Transverse colon (tissue), 4 donors: ENCODE results near the gene GALNT2. TPM values are rescaled to one million over a fixed set of nuclear protein-coding genes. Genes with fewer than 3 reads are reported as not detected.

Source experiments
- DNase-seq: peaks from one replicate; pipeline ENCODE4 v3.0.0-alpha.2; 2019
- H3K27ac ChIP-seq, 4 donors: fragments of 200-600 bp; sonication (generic); 2 replicates each; pipeline ENCODE4 v1.5.1; 2016 to 2018; ENCODE audit warnings: inconsistent platforms in 4 of 4
- H3K27me3 ChIP-seq: fragments of 200-600 bp; sonication (generic); 2 replicates; pipeline ENCODE4 v1.5.1; 2017; ENCODE audit warnings: inconsistent platforms
- H3K36me3 ChIP-seq, 4 donors: fragments of 200-600 bp; sonication (generic); 2 replicates each; pipeline ENCODE4 v1.5.1; 2017 to 2019; ENCODE audit warnings: inconsistent platforms in 4 of 4
- H3K4me1 ChIP-seq, 4 donors: fragments of 200-600 bp; sonication (generic); 2 replicates each; pipeline ENCODE4 v1.5.1; 2017 to 2020; ENCODE audit warnings: inconsistent platforms in 4 of 4
- H3K4me3 ChIP-seq, 4 donors: fragments of 200-600 bp; sonication (generic); 1 replicate in 1 of 4; 2 replicates in 3 of 4; pipeline versions ENCODE4 v1.5.1 to v1.6.1; 2017 to 2019; ENCODE audit warnings: inconsistent platforms in 4 of 4
- H3K9me3 ChIP-seq, 2 donors: fragments of 200-600 bp; sonication (generic); 2 replicates each; pipeline ENCODE4 v1.5.1; 2017 to 2019; ENCODE audit warnings: inconsistent platforms in 2 of 2
- CTCF ChIP-seq, 5 experiments: fragments of 200-600 bp in 3 of 5; fragments of 450-650 bp in 2 of 5; sonication (generic) in 3 of 5; IDR thresholded peaks; 1 replicate in 2 of 5; 2 replicates in 3 of 5; pipeline ENCODE4 v1.5.1; 2016 to 2017; ENCODE audit warnings: antibody characterized with exemption in 5 of 5, inconsistent platforms in 3 of 5, mild to moderate bottlenecking in 2 of 5, moderate library complexity in 1 of 5
- EP300 ChIP-seq: sonication (generic); formaldehyde crosslinking; IDR thresholded peaks from one replicate; pipeline ENCODE4 v1.6.1; 2017; ENCODE audit warnings: antibody characterized with exemption, low read depth
- POLR2A ChIP-seq: fragments of 450-650 bp; IDR thresholded peaks from one replicate; pipeline ENCODE4 v1.6.1; 2016; ENCODE audit warnings: antibody characterized with exemption, mild to moderate bottlenecking, moderate library complexity
- POLR2AphosphoS5 ChIP-seq, 3 donors: sonication (generic); formaldehyde crosslinking; IDR thresholded peaks; one replicate each; pipeline ENCODE4 v1.6.1; 2016; ENCODE audit warnings: antibody characterized with exemption in 3 of 3
- WGBS, 2 donors: methylation state at CpG; one replicate each; pipeline ENCODE4 v1.1.5; 2018; ENCODE audit warnings: low coverage in 1 of 2; 5-methylcytosine and 5-hydroxymethylcytosine counted together
- in situ Hi-C, 4 donors: fragments of 200-750 bp; cut with MboI; loops; one replicate each; pipeline versions ENCODE4 v1.15.0 to v1.15.1; 2017; ENCODE audit warnings: low sequenced_read_pairs in 3 of 4, low pct_ligation_motif_present in 1 of 4, low pct_unique_long_range_greater_than_20kb in 1 of 4
- intact Hi-C: fragments of 100-400 bp; cut with DNase I; formaldehyde crosslinking; loops from one replicate; pipeline ENCODE4 v1.15.1; 2023; ENCODE audit warnings: low total_unique reads
- total RNA-seq, 4 donors: library from RNA; depleted of rRNA; stranded (reverse); fragments of >200 nt; gene quantifications; one replicate each; pipeline ENCODE4 v1.1.0, GENCODE V29; 2016

The GALNT2 gene
- total RNA-seq, 4 donors from 2014 or later, result 16.5 to 48.8 (median 36.8) TPM

DNA sequence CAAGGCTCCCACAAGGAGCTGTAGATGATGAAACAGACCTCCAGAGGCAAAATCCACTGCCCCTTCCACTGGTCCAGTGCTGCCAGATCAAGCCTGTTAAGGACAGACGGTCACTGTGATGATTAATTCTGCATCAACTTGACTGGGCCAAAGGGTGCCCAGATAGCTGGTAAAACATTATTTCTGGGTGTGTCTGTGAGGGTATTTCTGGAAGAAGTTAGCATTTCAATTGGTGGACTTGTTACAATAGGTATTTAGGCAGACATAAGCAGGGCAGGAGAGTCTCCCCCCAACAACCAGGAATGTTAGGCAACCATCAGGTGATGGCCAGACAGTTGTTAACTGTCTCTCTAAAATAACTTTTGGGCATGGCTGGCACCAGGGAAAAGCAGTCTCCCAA, 40.9 kb upstream of the GALNT2 start:
- Histone ChIP-seq H3K27me3 (no peaks in the 10 kb centered on the region), H3K4me1 (no peaks in the 10 kb centered on the region), H3K4me3 (no peak overlapping the region), H3K9me3 (no peaks in the 10 kb centered on the region), H3K36me3 (no peaks in the 10 kb centered on the region), H3K27ac (no peak overlapping the region)
- DNase-seq, result no peak
- in situ Hi-C loops, result no loop called here
- intact Hi-C loops, result no loop called here
- 92% methylated on average over 1 of the region's 1 CpG; no CpG with 5 or more reads in 1 of the 2 donors for WGBS, 2 donors
- TF ChIP-seq CTCF (IDR thresholded peaks at IDR 0.05) (no peak), POLR2A (no peak), POLR2AphosphoS5 (IDR thresholded peaks at IDR 0.05) (no peak), EP300 (no peak)

GRCh38 chr1:230026572-230026971, 40.5 kb upstream of the GALNT2 start:
- TF ChIP-seq POLR2A, result no peak
- TF ChIP-seq POLR2AphosphoS5 (IDR thresholded peaks at IDR 0.05), result no peak
- no peak for TF ChIP-seq EP300
- TF ChIP-seq CTCF (IDR thresholded peaks at IDR 0.05), result no peak
- Histone ChIP-seq H3K27me3 (no peaks in the 10 kb centered on the region), H3K27ac (no peak overlapping the region), H3K4me1 (no peaks in the 10 kb centered on the region), H3K9me3 (no peaks in the 10 kb centered on the region), H3K4me3 (no peak overlapping the region), H3K36me3 (no peaks in the 10 kb centered on the region)
- peak; percentile 53 for DNase-seq
- WGBS, 2 donors, result 44 to 59% methylated on average over 2 to 5 of the region's 5 CpGs
- intact Hi-C loops, result no loop called here
- in situ Hi-C loops, result no loop called here

GRCh38 chr1:230028602-230029223, 38.3 kb upstream of the GALNT2 start:
- H3K36me3 ChIP-seq, result no peaks in the 10 kb centered on the region
- no peaks in the 10 kb centered on the region for H3K9me3 ChIP-seq
- H3K27me3 ChIP-seq, result no peaks in the 10 kb centered on the region
- no peaks in the 10 kb centered on the region for H3K4me1 ChIP-seq
- TF ChIP-seq EP300 (no peak), POLR2AphosphoS5 (IDR thresholded peaks at IDR 0.05) (no peak), POLR2A (no peak), CTCF (IDR thresholded peaks at IDR 0.05) (no peak)
- in situ Hi-C loops, result no loop called here
- no peak overlapping the region for H3K27ac ChIP-seq
- H3K4me3 ChIP-seq, result no peak overlapping the region
- intact Hi-C loops, result no loop called here
- WGBS, 2 donors, result 90% methylated on average over 4 to 11 of the region's 11 CpGs
- DNase-seq, result no peak

- intact Hi-C loops, result no loop called here
- Histone ChIP-seq H3K27ac (no peak overlapping the region), H3K4me1 (no peaks in the 10 kb centered on the region), H3K36me3 (no peaks in the 10 kb centered on the region), H3K27me3 (no peaks in the 10 kb centered on the region), H3K4me3 (no peak overlapping the region), H3K9me3 (no peaks in the 10 kb centered on the region)
- peak; percentile 32 for DNase-seq
- in situ Hi-C loops, result no loop called here
- no peak for TF ChIP-seq POLR2A
- no peak for TF ChIP-seq EP300
- no peak for TF ChIP-seq CTCF (IDR thresholded peaks at IDR 0.05)
- TF ChIP-seq POLR2AphosphoS5 (IDR thresholded peaks at IDR 0.05), result no peak
- 68 to 72% methylated on average over 9 to 14 of the region's 14 CpGs for WGBS, 2 donors
Measured at GRCh38 chr1:230029244-230029941, 37.6 kb upstream of the GALNT2 start.
